Heart right ventricle (tissue), 16 donors: Measurements from ENCODE around the gene CLEC9A. TPM values are rescaled to one million over a fixed set of nuclear protein-coding genes. Genes with fewer than 3 reads are reported as not detected.

Experiments used
- ATAC-seq, 8 donors: fragments of 200-7000 bp; cut with Tn5 transposase; one replicate each; pipeline ENCODE4 v1.9.1; 2020; ENCODE audit warnings: mild to moderate bottlenecking in 8 of 8, moderate library complexity in 8 of 8, moderate number of reproducible peaks in 1 of 8
- DNase-seq, 2 donors: peaks; one replicate each; pipeline ENCODE4 v3.0.0-alpha.2; 2020
- H3K27ac ChIP-seq, 10 donors: fragments of 200-600 bp; sonication (generic) in 2 of 10; one replicate each; pipeline versions ENCODE4 v1.5.0 to v1.8.0; 2020 to 2022; ENCODE audit warnings: mild to moderate bottlenecking in 3 of 10
- H3K27me3 ChIP-seq, 7 donors: fragments of 200-600 bp; one replicate each; pipeline ENCODE4 v1.8.0; 2021 to 2022; ENCODE audit warnings: mild to moderate bottlenecking in 2 of 7
- H3K36me3 ChIP-seq, 9 donors: fragments of 200-600 bp; sonication (generic) in 1 of 9; one replicate each; pipeline versions ENCODE4 v1.5.0 to v1.8.0; 2020 to 2022; ENCODE audit warnings: mild to moderate bottlenecking in 2 of 9
- H3K4me1 ChIP-seq, 9 donors: fragments of 200-600 bp; sonication (generic) in 1 of 9; one replicate each; pipeline versions ENCODE4 v1.5.0 to v1.8.0; 2020 to 2022; ENCODE audit warnings: mild to moderate bottlenecking in 4 of 9
- H3K4me3 ChIP-seq, 10 donors: fragments of 200-600 bp; sonication (generic) in 2 of 10; one replicate each; pipeline versions ENCODE4 v1.5.0 to v1.8.0; 2020 to 2022; ENCODE audit warnings: mild to moderate bottlenecking in 7 of 10, moderate library complexity in 2 of 10
- H3K9me3 ChIP-seq, 11 donors: fragments of 200-600 bp in 10 of 11; sonication (generic) in 2 of 11; one replicate each; pipeline versions ENCODE4 v1.5.0 to v1.8.0; 2013 to 2022; ENCODE audit warnings: mild to moderate bottlenecking in 2 of 11, control low read depth in 1 of 11, moderate library complexity in 1 of 11
- WGBS, 2 donors: extraction: QIAGEN DNeasy Blood & Tissue Kit; methylation state at CpG; one replicate each; pipeline ENCODE4 v1.1.7; 2013; ENCODE audit warnings: inconsistent platforms in 1 of 2; 5-methylcytosine and 5-hydroxymethylcytosine counted together
- intact Hi-C, 10 donors: fragments of 100-400 bp; cut with DNase I; formaldehyde crosslinking; loops; one replicate each; pipeline versions ENCODE4 v1.11.1 to v1.14.2; 2022
- polyA plus RNA-seq, 2 donors: library from polyadenylated mRNA; stranded (reverse); fragments of 200-250 nt; gene quantifications; one replicate each; pipeline ENCODE4 v1.2.3, GENCODE V29; 2013
- total RNA-seq, 10 donors: library from RNA; stranded (reverse); fragmentation: NEBNext Ultra II Directional in 3 of 10; extraction: Animal tissue kit (Norgen Biotek cat#: 25700) in 3 of 10; gene quantifications; one replicate each; pipeline versions ENCODE4 v1.2.1 to v1.2.4, GENCODE V29; 2021 to 2023
- TF ChIP-seq, protein P1 (sequence below), 9 donors: fragments of 200-600 bp; sonication (generic) in 2 of 9; IDR thresholded peaks; one replicate each; pipeline versions ENCODE4 v1.5.0 to v1.8.0; 2021 to 2022; ENCODE audit warnings: antibody characterized with exemption in 9 of 9, mild to moderate bottlenecking in 5 of 9, moderate library complexity in 1 of 9
- donor health status: Arrhythmogenic right ventricular cardiomyopathy.
- donor health status: ischemic (EF 13 %, LVEDD 7.1; RV severe dilation, severe dysfunction).
- donor health status: healthy with polysubstance abuse.
- donor health status: DM: no; HTN: yes; CAD: no.
- donor health status: DM: no; HTN: no; CAD: no.
- donor health status: ischemic (EF 25% LVEDD 6.9; RV normal size, moderate dysfunction).
- donor health status: ischemic (EF 25% LVEDD 5.7; RV mildly dilated, moderate dysfunction).
- donor health status: healthy.
- donor health status: DM: yes; HTN: yes; CAD: no.
- donor health status: Ischemic cardiomyopathy.
- donor health status: ischemic (EF 35%, LVEDD 5.7; RV mildly dilated, moderate dysfunction).
- donor health status: nonischemic (EF 11% LVEDD 7.7; RV severe dilation, severe dysfunction).
- donor health status: DM: yes; HTN: yes; CAD: no.
- donor health status: PGD.
- donor health status: ischemic (EF 29% LVEDD 5.4; RV normal size, mild dysfunction).
- donor health status: nonischemic (EF 23%, LVEDD 6.1; RV moderate dilation, normal function).

CLEC9A gene
- total and polyA plus RNA-seq, 12 donors: 0.04 to 0.37 (median 0.18) TPM; not detected in 8

GRCh38 chr12:10042167-10042566 lies 11.7 kb downstream of the CLEC9A start:
- no peak for DNase-seq
- TF ChIP-seq, protein P1, sequence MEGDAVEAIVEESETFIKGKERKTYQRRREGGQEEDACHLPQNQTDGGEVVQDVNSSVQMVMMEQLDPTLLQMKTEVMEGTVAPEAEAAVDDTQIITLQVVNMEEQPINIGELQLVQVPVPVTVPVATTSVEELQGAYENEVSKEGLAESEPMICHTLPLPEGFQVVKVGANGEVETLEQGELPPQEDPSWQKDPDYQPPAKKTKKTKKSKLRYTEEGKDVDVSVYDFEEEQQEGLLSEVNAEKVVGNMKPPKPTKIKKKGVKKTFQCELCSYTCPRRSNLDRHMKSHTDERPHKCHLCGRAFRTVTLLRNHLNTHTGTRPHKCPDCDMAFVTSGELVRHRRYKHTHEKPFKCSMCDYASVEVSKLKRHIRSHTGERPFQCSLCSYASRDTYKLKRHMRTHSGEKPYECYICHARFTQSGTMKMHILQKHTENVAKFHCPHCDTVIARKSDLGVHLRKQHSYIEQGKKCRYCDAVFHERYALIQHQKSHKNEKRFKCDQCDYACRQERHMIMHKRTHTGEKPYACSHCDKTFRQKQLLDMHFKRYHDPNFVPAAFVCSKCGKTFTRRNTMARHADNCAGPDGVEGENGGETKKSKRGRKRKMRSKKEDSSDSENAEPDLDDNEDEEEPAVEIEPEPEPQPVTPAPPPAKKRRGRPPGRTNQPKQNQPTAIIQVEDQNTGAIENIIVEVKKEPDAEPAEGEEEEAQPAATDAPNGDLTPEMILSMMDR (IDR thresholded peaks at IDR 0.05): no peak
- intact Hi-C loops: no loop called here

GRCh38 chr12:10048526-10048925 lies 18.0 kb downstream of the CLEC9A start:
- DNase-seq (no peak), ATAC-seq (no peak)
- intact Hi-C loops: no loop called here
- TF ChIP-seq, protein P1 (IDR thresholded peaks at IDR 0.05): no peak
- no peak overlapping the region for H3K4me3 ChIP-seq
- no peaks in the 10 kb centered on the region for H3K36me3 ChIP-seq
- no peaks in the 10 kb centered on the region for H3K27me3 ChIP-seq
- 75 to 81% methylated on average over 3 of the region's 3 CpGs for WGBS, 2 donors
- H3K9me3 ChIP-seq: peaks cover 0 to 14% (median 0%) of the 10 kb centered on the region in 11 donors
- no peak overlapping the region for H3K27ac ChIP-seq
- H3K4me1 ChIP-seq: peaks cover 0 to 6% (median 0%) of the 10 kb centered on the region in 9 donors

More at GRCh38 chr12:10042167-10042566, 11.7 kb downstream of the CLEC9A start:
- Histone ChIP-seq H3K4me1 (peaks cover 0 to 6% (median 0%) of the 10 kb centered on the region in 9 donors), H3K9me3 (no peaks in the 10 kb centered on the region), H3K36me3 (no peaks in the 10 kb centered on the region), H3K27ac (no peak overlapping the region), H3K27me3 (no peaks in the 10 kb centered on the region), H3K4me3 (no peak overlapping the region)
- no peak for ATAC-seq

DNA sequence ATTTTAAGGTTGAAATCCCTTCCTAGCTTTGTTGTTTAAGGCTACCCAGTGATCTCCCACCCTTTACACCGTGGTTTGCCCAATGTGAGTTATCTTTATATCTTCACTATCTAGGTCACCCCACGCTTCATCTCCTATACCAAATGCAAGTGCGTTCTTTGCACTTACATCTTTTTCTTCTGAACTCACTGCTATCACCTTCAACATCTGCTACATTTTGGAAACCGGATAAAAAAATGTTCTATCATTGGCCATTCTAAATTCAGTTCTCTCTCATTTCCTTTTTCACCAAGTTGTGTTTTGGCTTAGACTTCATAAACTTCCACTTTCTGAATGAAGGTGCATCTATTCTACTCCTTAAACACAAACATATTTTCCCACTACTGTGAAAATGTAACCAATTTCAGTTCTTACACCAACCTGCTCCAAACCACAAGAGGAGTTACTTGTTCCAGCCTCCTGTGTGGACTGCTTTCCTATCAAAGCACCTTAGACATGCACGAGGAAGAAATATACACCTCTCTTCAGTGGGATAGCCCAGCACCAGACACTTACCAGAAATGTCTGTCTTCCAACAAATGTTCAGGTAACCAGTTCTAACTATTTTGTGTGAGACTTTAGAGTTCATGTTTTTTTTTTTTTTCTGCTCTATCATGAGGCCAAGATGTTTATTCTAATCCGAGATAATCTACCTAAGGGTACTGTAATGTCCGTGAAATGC lies 21.9 kb downstream of the CLEC9A start:
- H3K9me3 ChIP-seq: peaks cover 0 to 14% (median 0%) of the 10 kb centered on the region in 11 donors
- 79 to 80% methylated on average over 7 of the region's 7 CpGs for WGBS, 2 donors
- intact Hi-C loops: no loop called here

DNA sequence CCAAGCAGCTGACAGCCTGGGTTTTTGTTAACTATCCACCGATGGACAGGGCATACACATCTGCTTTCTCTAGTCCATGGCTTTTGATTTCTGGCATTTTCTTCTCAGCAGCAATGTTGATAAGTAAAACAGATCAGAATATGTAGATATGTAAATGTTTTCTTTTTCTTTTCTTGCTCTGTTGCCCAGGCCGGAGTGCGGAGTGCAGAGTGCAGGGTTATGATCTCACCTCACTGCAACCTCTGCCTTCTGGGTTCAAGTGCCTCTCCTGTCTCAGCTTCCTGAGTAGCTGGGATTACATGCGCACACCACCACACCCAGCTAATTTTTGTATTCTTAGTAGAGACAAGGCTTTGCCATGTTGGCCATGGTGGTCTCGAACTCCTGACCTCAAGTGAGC lies 27.9 kb downstream of the CLEC9A start:
- H3K27ac ChIP-seq: no peak overlapping the region
- intact Hi-C loops: no loop called here
- no peaks in the 10 kb centered on the region for H3K9me3 ChIP-seq
- H3K27me3 ChIP-seq: no peaks in the 10 kb centered on the region
- ATAC-seq (no peak), DNase-seq (no peak)
- no peaks in the 10 kb centered on the region for H3K4me1 ChIP-seq
- H3K4me3 ChIP-seq: no peak overlapping the region
- WGBS, 2 donors: 77 to 84% methylated on average over 5 of the region's 5 CpGs
- H3K36me3 ChIP-seq: no peaks in the 10 kb centered on the region
- TF ChIP-seq, protein P1 (IDR thresholded peaks at IDR 0.05): no peak

More for the DNA sequence above, 21.9 kb downstream of the CLEC9A start:
- Histone ChIP-seq H3K4me1 (no peaks in the 10 kb centered on the region), H3K27ac (no peak overlapping the region), H3K4me3 (no peak overlapping the region), H3K36me3 (no peaks in the 10 kb centered on the region), H3K27me3 (no peaks in the 10 kb centered on the region)
- TF ChIP-seq, protein P1 (IDR thresholded peaks at IDR 0.05): no peak
- ATAC-seq: no peak
- DNase-seq: no peak
